Kidney capillary endothelial cell (primary cell): ENCODE measurements around the gene CEP89.
"Not testable (repeated sequence)": the region's sequence is repeated elsewhere in the genome, so short reads cannot be mapped to it uniquely, and the experiment has no call there.

Experiments used
- DNase-seq: peaks from one replicate; pipeline ENCODE4 v3.0.0-alpha.2; 2018; ENCODE audit warnings: low spot score

Gene CEP89

DNA sequence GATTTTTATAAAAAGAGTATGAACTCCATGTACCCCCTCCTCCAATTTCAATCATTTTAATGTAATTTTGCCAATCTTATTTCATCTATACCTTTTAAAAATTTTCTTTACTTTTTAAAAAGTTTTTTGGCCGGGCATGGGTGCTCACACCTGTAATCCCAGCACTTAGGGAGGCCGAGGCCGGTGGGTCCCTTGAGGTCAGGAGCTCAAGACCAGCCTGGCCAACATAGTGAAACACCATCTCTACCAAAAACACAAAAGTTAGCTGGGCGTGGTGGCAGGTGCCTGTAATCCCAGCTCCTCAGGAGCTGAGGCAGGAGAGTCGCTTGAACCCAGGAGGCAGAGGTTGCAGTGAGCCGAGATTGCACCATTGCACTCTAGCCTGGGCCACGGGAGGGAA is 138.4 kb downstream of the CEP89 start:
- DNase-seq = not testable (repeated sequence)

DNA sequence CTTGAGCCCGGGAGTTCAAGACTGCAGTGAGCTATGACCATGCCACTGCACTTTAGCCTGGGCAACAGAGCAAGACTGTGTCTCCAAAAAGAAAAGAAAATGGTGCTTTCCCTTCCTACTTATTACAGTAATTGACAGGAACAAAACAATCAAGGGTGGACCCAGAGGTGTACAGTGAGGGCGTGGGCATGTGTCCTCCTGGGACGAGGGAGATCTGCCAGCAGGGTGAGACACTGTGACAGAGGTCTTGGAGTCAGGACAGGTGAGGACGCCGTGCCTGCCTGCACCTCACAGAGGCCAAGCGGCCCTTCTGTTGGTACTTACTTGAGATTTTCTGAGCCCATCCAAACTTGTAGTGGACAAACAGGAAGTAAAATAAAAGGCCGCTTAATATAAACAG is 138.9 kb downstream of the CEP89 start:
- DNase-seq = not testable (repeated sequence)

DNA sequence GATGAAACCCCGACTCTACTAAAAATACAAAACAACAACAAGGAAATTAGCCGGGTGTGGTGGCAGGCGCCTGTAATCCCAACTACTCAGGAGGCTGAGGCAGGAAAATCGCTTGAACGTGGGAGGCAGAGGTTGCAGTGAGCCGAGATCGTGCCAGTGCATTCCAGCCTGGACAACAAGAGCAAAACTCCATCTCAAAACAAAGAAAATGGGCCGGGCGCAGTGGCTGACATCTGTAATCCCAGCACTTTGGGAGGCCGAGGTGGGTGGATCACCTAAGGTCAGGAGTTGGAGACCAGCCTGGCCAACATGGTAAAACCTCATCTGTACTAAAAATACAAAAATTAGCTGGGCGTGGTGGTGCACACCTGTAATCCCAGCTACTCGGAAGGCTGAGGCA is 139.7 kb downstream of the CEP89 start:
- not testable (repeated sequence) for DNase-seq

DNA sequence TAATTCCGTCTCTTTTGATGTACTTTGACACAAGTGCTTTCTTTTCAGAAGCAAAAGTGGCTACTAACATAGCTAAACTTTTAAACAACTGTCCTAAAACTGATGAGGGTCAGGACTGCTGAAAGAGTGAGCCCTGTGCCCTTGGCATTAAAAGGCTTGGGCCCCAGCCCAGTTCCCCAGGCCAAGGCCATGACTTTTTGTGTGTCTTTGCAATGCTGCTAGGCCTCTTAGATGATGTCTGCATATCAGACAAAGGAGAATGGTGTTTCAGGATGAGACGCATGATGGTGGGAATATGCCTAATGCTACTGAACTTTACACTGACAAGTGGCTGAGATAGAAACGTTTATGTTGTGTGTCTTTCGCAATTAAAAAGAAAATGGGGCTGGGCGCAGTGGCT is 140.1 kb downstream of the CEP89 start:
- no peak for DNase-seq

DNA sequence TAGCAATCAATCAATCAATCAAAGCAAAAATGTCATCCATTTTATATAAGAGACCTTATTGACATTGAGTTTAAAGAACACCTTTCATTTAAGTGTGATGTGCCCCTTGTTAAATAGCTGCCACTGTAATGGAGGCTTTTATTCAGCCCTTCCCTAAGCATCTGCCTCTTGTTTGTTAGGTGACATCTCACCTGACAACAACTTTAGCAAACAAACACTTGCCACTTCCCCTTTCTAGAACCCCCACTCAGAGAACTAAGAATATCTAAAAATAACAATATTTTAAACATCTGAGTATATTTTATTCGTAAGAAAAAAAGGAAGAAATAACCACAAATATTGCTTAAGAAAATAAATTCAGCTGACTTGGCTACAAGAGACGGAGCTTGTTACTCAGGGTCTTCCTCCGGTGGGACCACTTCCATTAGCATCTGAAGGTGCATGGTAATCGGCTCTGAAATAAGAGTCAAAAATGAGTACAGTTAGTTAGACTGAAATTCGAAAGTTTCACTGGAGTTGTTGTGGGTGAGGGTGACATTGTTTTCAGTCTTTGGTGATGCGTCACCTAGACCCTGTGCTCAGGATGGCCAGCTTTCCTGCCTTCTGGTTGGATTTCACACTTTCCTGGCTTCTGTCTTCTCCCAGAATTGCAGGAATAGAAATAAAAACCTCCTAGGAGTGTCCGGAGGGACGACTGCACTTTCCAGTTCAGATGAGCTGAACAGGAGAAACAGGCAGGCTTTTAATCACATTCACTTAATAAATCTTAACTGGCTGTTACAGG is 141.3 kb downstream of the CEP89 start:
- DNase-seq = no peak

DNA sequence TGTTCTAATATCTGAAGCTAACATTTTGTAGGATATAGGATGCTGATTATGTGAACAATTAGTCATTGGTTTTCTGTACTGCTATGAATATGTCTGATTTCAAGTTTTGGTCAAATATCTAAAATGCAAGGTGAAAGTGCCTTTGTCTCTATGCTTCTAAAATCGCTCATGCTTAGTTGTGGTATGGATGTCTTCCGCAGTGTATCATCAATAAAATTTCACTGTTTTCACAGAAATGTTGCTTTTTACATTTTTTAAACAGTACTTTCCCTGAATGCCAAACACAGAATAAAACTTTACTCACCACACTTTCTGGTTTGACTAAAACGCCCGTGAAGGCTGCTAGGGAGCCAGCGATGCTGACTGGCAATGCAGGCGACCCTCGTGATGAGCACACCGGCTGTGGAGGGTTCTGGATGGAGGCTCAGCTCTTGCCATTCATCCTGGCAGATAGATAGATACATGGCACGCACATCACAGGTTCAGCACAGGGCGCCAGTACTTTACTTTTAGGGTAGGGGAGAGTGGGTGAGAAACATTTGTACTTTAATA is 142.3 kb downstream of the CEP89 start:
- DNase-seq = no peak

DNA sequence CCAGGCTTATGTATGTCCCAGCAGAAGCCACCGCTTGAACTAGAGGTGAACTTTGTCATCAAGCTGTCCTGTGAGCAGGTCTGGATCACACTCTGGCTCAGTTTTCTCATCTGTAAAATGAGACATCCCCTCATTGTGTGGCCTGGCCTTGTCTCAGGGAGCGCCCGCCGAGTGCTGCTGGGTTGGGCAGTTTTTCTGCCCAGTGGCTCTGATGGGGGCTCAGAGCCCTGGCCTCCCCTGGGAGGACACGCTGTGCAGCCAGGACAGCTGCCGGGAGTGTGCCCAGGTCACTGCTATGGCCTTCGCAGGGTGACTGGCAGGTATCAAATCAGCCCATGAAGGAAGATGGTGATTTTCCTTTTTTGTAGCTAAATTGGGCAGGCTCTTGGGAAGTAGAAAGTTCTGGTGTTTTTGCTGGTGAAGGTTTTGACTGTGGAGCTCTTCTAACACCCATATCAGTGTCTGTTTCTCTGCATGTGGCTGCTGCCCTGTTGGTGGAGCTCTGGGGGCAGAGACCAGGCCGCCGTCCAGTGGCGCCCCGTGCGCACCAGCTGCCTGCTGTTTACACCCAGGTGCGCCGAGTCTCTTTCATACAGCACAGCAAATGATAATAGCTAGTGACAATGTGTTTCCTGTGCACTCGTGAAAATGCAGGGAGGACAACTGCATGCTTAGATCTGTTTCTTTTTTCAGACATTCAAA is 143.0 kb downstream of the CEP89 start:
- DNase-seq = no peak

DNA sequence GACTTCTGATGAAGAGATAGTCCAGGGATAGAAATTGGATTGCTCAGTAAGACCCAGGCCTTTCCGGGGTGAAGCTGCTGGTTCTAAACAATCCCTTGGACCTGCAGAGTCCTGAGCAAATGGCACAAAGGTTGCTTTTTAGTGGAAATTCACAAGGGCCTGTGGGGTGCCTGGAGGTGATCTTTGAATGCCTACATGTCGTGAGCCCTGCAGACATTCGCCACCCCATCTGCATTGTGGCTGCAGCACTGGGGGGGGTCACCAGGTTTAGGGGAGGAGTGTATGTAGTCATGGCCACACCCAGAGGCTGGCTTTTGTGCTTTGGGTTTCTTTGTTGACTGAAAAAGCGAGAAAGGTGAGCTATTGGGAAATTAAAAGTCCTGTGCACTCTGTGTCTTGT is 143.6 kb downstream of the CEP89 start:
- DNase-seq = no peak
